Measurements from ENCODE around the gene TNFRSF21. TPM values are rescaled to one million over a fixed set of nuclear protein-coding genes. Genes with fewer than 3 reads are reported as not detected.
"Not testable (repeated sequence)": the region's sequence is repeated elsewhere in the genome, so short reads cannot be mapped to it uniquely, and the experiment has no call there.

Gene TNFRSF21
- total RNA-seq, 1 donor from 2014 or later: 55.7 TPM

DNA sequence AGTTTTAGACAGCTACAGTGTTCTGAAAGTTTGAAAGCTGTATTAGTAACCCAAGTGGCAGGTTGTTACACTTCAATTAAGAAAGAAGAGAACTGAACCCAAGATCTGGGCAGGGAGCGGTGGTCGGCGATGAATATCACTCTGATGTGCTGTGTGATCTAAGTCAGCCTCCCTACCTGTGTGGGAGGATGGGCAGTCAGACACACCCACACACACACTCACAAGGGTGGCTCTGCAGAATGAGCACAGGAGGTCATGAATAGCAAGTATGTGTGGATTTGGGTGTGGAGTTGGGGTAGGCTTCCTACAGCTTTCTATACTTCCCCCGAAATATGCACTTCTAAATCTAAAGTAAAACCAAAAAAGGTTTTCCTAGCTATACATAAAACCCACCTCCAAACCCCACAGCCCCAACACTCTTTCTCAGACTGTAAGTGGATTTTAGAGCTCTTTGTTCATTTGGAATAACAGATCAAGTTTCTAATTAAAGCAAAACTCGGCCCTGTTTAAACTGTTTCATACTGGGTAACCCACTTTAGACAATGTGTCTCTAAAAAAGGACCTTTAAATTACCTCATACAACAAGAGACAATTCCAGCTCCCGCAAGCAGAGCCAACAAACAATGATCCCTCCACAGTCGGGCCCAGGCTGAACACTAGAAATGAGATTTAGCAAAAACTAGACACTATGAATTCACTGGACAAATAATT is 19.4 kb downstream of the TNFRSF21 start:
- no peak for DNase-seq (ENCODE audit: low spot score)

DNA sequence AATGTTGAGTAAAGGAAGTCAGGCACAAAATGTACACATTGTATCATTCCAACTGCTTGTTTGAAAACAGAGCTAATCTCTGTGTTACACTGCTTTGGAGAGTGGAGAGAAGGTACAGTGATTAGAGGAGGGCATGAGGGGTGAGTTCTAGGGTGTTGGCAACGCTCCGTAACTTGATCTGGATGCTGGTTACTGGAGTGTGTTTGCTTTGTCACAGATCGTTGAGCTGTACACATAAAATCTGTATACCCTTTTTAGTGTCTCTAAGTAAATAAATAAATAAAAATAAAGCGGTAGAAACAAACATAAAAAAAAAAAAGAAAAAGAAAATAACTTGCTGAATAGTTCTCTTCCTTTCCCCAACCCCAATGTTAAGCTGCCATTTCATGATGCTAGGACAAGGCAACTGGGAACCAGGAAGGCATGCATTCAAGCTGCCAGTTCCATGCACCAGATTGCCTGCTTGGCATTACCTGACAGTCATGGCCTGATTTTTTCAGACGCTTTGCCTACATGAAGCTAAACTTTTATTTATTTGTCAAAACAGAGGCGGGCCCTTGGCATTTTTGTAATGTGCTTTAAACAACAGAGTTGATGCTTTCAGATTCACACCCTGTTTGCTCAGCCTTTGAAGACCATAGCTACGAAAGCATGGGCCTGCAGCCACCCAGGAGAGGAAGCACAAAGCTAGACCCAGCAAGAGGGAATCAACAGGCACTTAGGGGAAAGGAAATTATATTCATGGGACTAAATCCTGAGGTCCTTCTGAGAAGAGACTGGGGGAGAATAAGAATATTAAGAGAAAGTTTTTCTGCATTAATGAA is 21.2 kb downstream of the TNFRSF21 start:
- no peak for DNase-seq (ENCODE audit: low spot score)

DNA sequence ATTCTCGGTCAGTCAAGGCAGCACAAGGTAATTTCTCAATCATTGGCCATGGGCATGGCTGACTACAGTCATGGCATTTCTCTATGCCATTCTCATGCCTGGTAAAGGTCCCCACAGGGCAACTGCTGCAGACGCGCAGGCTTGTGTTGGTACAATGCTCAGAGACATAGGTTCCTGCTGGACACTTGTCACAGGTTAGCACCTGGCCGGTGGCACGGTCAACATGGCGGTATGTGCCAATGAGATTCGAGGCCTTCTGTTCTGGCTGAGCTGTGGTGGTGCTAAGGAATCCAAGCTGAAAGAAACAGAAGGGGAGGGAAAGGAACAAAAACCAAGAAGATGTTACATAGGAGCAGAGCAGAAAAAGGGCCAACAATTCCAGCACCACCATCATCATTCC is 23.4 kb downstream of the TNFRSF21 start:
- no peak for DNase-seq (ENCODE audit: low spot score)

DNA sequence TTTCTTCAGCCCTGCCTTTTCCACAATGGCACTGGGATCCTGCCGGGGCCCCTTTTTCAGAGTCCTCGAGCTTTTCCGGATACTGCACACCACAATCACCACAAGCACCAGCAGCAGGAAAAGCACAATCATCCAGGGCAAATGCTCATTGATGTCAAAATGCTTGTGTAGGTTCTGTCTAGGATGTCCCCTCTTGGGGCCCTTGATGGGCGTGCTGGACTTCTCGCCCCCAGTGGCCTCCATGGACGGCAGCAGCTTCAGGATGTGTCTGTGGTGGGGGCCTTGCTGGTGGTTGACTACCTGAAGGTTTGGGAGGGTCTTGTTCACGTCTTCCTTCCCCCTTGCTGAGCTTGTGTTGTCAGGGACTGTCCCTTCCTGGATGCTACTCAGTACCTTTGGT is 25.7 kb downstream of the TNFRSF21 start:
- DNase-seq (ENCODE audit: low spot score): no peak

DNA sequence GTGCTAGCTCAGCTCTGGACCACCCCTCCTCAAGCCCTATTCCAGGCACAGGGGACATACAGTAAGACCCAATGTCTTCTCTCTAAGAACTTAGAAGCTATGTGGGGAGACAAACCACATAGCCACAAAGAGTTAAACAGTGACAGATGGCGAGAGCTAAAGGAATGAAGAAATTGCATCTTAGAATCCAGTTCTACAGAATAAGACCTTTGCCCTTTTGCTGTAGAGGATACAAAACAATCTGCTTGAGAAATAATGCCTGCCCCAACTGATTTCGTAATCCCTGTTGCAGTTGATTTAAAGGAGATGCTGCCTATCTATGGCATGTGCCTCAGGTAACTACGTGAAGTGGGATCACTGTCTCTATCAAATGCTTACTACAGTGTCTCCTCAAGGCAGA is 31.2 kb downstream of the TNFRSF21 start:
- DNase-seq (ENCODE audit: low spot score): no peak

- DNase-seq (ENCODE audit: low spot score): no peak
Measured at GRCh38 chr6:47277702-47278101, 32.0 kb downstream of the TNFRSF21 start.

GRCh38 chr6:47276377-47276776 is 33.3 kb downstream of the TNFRSF21 start:
- no peak for DNase-seq (ENCODE audit: low spot score)

DNA sequence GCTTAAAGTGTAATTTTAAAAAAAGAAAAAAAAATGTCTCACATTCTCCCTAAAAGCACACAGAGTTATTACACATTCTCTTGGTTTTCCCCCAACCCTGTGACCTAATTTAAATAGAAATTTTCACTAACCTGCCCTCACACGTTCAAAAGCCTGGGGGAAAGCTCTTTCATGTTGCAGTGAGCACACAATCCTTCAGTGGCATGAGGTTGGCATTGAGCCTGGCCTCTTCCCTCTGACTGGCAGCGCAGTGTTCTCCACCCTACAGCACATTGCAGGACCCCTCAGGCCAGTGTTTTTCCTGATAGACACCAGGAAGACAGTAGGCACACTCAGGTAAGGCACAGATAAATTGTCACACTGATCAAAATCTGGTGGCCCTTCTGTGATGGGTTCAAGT is 34.1 kb downstream of the TNFRSF21 start:
- no peak for DNase-seq (ENCODE audit: low spot score)

GRCh38 chr6:47275132-47275531 is 34.6 kb downstream of the TNFRSF21 start:
- DNase-seq (ENCODE audit: low spot score): not testable (repeated sequence)

- no peak for DNase-seq (ENCODE audit: low spot score)
Measured at GRCh38 chr6:47268572-47269187, 41.0 kb downstream of the TNFRSF21 start.

- no peak for DNase-seq (ENCODE audit: low spot score)
Measured at GRCh38 chr6:47267301-47267700, 42.4 kb downstream of the TNFRSF21 start.

DNA sequence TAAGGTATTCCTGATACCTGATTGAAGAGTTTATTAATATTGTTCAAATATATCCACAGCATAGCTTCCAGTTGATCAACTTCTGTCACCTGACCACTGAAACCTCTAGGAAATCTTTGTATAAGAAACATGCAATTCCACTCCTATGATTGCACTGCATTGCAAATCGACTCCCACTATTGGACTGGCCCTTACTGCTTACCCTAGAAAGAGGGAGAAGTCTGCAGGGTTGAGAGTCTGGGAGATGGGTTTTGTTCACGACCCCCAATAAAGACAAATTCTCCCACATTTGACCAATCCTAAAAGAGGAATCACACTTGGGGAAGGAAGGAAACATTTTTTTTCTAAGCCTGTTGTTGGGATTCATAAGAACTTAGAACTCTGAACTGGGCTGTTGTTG is 43.7 kb downstream of the TNFRSF21 start:
- DNase-seq (ENCODE audit: low spot score): no peak

DNA sequence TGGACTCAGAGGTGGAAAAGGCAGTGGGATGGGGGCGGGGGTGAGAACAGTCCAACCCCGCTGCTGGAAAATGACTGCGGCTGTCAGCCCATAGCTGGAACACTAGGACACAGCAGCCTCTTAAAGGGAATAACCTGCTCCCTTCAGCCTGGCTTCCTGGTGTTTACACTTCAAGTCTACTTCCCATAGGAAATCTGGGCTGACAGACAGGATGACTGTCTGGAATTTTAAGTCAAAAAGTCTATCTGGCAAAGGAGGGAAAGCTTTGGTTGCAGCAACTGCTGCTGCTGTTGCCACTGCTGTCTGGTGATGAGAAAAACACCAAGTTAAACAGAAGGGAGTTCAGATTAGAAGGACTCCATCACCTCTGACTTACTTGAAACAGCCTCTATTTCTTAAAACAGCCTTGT is 44.9 kb downstream of the TNFRSF21 start:
- no peak for DNase-seq (ENCODE audit: low spot score)

- DNase-seq (ENCODE audit: low spot score): no peak
Measured at GRCh38 chr6:47263268-47263667, 46.4 kb downstream of the TNFRSF21 start.

GRCh38 chr6:47262231-47262630 is 47.5 kb downstream of the TNFRSF21 start:
- no peak for DNase-seq (ENCODE audit: low spot score)

GRCh38 chr6:47261191-47261590 is 48.5 kb downstream of the TNFRSF21 start:
- no peak for DNase-seq (ENCODE audit: low spot score)

DNA sequence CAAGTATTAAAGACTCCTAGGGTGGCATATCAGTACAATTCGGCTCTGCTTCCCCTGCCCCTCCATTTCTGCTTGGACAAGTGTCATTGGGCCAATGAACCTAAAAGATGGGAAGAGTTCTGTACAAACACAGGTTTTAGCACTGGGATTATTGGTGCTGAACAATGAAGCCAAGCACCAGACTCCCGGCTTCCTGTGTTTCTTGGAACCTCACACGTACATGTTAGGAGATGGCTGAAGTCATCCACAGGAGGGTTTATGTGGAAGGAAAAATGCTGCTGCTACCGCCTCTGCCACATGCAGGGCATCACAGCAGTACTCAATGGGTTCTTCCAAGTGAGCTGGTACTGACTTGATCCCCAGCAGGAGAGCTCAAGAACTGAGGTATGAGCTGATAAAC is 49.7 kb downstream of the TNFRSF21 start:
- no peak for DNase-seq (ENCODE audit: low spot score)

DNA sequence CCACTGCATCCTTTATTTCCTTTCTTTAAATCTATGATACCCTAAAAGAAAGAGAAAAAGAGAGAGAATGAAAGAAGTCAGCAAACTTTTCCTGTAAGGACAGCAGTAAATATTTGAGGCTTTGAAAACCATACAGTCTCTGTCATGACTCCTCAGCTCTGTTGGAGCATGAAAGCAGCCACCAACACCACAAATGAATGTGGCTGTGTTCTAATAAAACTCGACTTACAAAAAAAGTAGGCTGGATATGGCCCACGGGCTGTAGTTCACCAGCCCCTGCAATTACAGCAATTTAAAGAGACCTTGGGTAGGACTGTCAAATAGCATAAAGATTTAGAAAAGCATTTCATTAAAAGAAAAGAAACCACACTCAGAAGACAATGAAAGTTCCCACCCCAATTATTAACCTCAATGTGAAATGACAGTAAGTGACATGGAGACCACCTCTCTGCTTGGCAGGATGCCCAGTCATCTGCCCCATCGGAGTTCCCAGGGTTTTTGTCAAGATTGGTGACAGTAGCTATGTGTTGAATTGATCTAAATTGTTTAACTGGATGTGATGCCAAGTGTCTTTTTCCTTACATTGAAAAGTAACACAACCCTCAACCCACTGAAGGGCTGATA is 50.9 kb downstream of the TNFRSF21 start:
- DNase-seq (ENCODE audit: low spot score): no peak

DNA sequence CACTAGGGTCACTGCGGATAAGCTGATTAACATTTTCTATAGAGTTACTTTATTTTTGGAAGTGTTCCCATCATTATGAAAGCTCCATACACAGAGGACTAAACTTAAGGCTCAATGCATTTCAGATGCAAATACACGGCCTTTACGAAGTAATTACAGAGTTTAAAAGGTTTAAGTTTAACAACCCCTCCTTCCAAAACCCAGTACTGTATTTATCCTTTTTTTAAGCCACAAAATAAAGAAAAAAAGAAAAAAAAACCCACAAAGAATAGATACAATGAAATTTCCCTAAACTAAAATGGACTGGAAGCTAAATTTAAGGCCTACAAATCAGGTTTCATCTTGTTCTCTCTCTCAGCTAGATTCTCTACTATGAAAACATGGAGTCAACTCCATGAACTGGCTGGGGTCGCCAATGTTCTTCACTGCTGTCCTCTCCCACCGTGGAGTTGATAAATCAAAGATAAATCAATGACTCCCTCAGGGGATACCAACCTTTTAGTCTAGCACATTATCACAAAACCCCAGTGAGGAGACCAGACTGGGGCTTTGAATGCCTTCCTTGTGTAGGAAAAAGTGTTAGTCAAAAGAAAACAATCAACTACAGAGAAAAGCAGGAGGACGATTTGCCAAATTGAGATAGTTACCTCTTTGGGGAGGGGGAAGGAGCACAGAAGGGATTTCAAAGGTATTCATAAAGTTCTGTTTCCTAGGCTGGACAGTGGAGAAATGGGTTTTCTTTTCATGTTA is 52.5 kb downstream of the TNFRSF21 start:
- DNase-seq (ENCODE audit: low spot score): no peak

GRCh38 chr6:47256361-47256760 is 53.3 kb downstream of the TNFRSF21 start:
- DNase-seq (ENCODE audit: low spot score): no peak

- DNase-seq (ENCODE audit: low spot score): no peak
Measured at GRCh38 chr6:47254906-47255305, 54.8 kb downstream of the TNFRSF21 start.

Data from mesenteric fat pad (tissue), 1 donor.